Measurements from ENCODE around the gene ZNF84. TPM values are rescaled to one million over a fixed set of nuclear protein-coding genes. Genes with fewer than 3 reads are reported as not detected.
A peak's percentile ranks its signal among the peaks of the same experiment; 100 is the strongest.

ZNF84 gene
- polyA plus RNA-seq, 1 of the 3 experiments (the other 2 are of a cell fraction): 12.2 TPM

- TF ChIP-seq MAX (IDR thresholded peaks at IDR 0.05; ENCODE audit: low read depth) (peak; percentile 94), FOXM1 (IDR thresholded peaks at IDR 0.05; ENCODE audit: low read depth) (no peak), GABPA (IDR thresholded peaks at IDR 0.05; ENCODE audit: low read depth) (peak; percentile 79), YY1 (IDR thresholded peaks at IDR 0.05; ENCODE audit: low read depth) (peak; percentile 71), ELF1 (IDR thresholded peaks at IDR 0.05) (peak; percentile 51), POLR2AphosphoS5 (IDR thresholded peaks at IDR 0.05; ENCODE audit: low read depth, low read length) (peak; percentile 76), SIN3A (IDR thresholded peaks at IDR 0.05; ENCODE audit: borderline replicate concordance, low read depth, low read length) (no peak)
- TF ChIP-seq, protein P1, sequence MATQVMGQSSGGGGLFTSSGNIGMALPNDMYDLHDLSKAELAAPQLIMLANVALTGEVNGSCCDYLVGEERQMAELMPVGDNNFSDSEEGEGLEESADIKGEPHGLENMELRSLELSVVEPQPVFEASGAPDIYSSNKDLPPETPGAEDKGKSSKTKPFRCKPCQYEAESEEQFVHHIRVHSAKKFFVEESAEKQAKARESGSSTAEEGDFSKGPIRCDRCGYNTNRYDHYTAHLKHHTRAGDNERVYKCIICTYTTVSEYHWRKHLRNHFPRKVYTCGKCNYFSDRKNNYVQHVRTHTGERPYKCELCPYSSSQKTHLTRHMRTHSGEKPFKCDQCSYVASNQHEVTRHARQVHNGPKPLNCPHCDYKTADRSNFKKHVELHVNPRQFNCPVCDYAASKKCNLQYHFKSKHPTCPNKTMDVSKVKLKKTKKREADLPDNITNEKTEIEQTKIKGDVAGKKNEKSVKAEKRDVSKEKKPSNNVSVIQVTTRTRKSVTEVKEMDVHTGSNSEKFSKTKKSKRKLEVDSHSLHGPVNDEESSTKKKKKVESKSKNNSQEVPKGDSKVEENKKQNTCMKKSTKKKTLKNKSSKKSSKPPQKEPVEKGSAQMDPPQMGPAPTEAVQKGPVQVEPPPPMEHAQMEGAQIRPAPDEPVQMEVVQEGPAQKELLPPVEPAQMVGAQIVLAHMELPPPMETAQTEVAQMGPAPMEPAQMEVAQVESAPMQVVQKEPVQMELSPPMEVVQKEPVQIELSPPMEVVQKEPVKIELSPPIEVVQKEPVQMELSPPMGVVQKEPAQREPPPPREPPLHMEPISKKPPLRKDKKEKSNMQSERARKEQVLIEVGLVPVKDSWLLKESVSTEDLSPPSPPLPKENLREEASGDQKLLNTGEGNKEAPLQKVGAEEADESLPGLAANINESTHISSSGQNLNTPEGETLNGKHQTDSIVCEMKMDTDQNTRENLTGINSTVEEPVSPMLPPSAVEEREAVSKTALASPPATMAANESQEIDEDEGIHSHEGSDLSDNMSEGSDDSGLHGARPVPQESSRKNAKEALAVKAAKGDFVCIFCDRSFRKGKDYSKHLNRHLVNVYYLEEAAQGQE (IDR thresholded peaks at IDR 0.05; ENCODE audit: low read depth, low read length): 0 out of 2 replicates have a peak, but pooled peaks have one; percentile 29
Measured at GRCh38 chr12:133037207-133038005, at the start of gene ZNF84 (continued).

GRCh38 chr12:132998741-132999140, 38.6 kb upstream of the ZNF84 start:
- 73% methylated on average over 1 of the region's 1 CpG for WGBS (ENCODE audit: low lambda C conversion rate)
- Histone ChIP-seq H3K4me1 (ENCODE audit: control insufficient read depth in 1 of 2, insufficient read depth in 2 of 2, low read depth in 1 of 2, low read length in 1 of 2) (no peaks in the 10 kb centered on the region), H3K4me3 (ENCODE audit: low read depth in 2 of 2, low read length in 1 of 2) (no peak overlapping the region; a peak in 1 of 4 replicates), H3F3A (replicated peaks; ENCODE audit: insufficient read depth) (no peaks in the 10 kb centered on the region), H3K9me3 (peaks cover 32% of the 10 kb centered on the region), H3K9me2 (no peaks in the 10 kb centered on the region), H3K4me2 (no peak overlapping the region), H3K36me3 (replicated peaks in 1 of 2; ENCODE audit: control insufficient read depth in 1 of 2, insufficient read depth in 2 of 2, low read length in 1 of 2) (peaks cover 0 to 32% of the 10 kb centered on the region in 2 experiments), H4K20me1 (ENCODE audit: insufficient read depth) (no peaks in the 10 kb centered on the region), H3K27me3 (ENCODE audit: insufficient read depth) (no peaks in the 10 kb centered on the region), H3K79me2 (ENCODE audit: insufficient read depth) (peaks cover 93% of the 10 kb centered on the region), H2AFZ (ENCODE audit: low read depth) (no peak overlapping the region), H3K9ac (no peak overlapping the region), H3K27ac (ENCODE audit: low read depth in 2 of 2, low read length in 1 of 2) (no peak overlapping the region)
- TF ChIP-seq MAX (IDR thresholded peaks at IDR 0.05; ENCODE audit: low read depth) (no peak), TAF1 (IDR thresholded peaks at IDR 0.05; ENCODE audit: borderline replicate concordance, low read depth, low read length) (no peak), RFX5 (IDR thresholded peaks at IDR 0.05; ENCODE audit: low read length) (no peak), FOXJ3 (CRISPR knock-in tag; IDR thresholded peaks at IDR 0.05) (no peak), SMC3 (IDR thresholded peaks at IDR 0.05; ENCODE audit: low read depth, low read length) (no peak), GABPA (IDR thresholded peaks at IDR 0.05; ENCODE audit: low read depth) (no peak), RCOR1 (IDR thresholded peaks at IDR 0.05; ENCODE audit: low read length) (no peak), EZH2phosphoT487 (IDR thresholded peaks at IDR 0.05; ENCODE audit: borderline replicate concordance, low read depth) (no peak), MEF2A (IDR thresholded peaks at IDR 0.05; ENCODE audit: borderline replicate concordance, low read depth) (no peak), CTCF (IDR thresholded peaks at IDR 0.05) (no peak), ELF1 (IDR thresholded peaks at IDR 0.05) (no peak), TCF12 (IDR thresholded peaks at IDR 0.05) (no peak)
- TF ChIP-seq, protein P1 (IDR thresholded peaks at IDR 0.05; ENCODE audit: low read depth, low read length): no peak
- TF ChIP-seq, protein P2, sequence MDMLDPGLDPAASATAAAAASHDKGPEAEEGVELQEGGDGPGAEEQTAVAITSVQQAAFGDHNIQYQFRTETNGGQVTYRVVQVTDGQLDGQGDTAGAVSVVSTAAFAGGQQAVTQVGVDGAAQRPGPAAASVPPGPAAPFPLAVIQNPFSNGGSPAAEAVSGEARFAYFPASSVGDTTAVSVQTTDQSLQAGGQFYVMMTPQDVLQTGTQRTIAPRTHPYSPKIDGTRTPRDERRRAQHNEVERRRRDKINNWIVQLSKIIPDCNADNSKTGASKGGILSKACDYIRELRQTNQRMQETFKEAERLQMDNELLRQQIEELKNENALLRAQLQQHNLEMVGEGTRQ (IDR thresholded peaks at IDR 0.05; ENCODE audit: borderline replicate concordance, low read depth, low read length): no peak
- POLR2A ChIA-PET: no interaction called here
- no peak for DNase-seq
- CTCF ChIA-PET: interaction anchor here (1.2 kb wide), 1 partner anchor 11 kb away, joined by 3 read pairs; no protein-coding TSS in a partner anchor
